HG02870 (cell line): Measurements from ENCODE around the gene SAMMSON.
A peak's percentile ranks its signal among the peaks of the same experiment; 100 is the strongest.

Experiments used
- ATAC-seq: cut with Tn5 transposase; IDR thresholded peaks from one replicate; pipeline ENCODE4 v1.9.1; 2021; ENCODE audit warnings: mild to moderate bottlenecking, moderate library complexity; ENCODE audit not compliant: unreplicated experiment

Gene SAMMSON

DNA sequence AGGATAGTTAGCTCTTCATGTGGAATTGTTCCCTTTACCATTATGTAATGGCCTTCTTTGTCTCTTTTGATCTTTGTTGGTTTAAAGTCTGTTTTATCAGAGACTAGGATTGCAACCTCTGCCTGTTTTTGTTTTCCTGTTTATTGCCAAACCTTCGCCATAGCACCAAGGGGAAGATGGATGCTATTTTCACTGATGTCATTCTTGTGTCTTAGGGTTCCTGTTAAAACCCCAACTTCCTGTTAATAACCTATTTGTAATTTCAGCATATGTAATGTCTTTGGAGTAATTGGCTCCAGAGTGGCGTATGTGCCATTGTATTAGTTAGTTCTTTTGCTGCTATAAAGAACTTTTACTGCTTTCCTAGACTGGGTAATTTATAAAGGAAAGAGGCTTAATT is 10.8 kb downstream of the SAMMSON start:
- no peak for ATAC-seq

GRCh38 chr3:70011582-70011981 is 12.0 kb downstream of the SAMMSON start:
- no peak for ATAC-seq

GRCh38 chr3:70020906-70021660 is 21.6 kb downstream of the SAMMSON start:
- no peak for ATAC-seq

- ATAC-seq, result no peak
These were observed 28.8 kb downstream of the SAMMSON start for GRCh38 chr3:70028361-70028760.

DNA sequence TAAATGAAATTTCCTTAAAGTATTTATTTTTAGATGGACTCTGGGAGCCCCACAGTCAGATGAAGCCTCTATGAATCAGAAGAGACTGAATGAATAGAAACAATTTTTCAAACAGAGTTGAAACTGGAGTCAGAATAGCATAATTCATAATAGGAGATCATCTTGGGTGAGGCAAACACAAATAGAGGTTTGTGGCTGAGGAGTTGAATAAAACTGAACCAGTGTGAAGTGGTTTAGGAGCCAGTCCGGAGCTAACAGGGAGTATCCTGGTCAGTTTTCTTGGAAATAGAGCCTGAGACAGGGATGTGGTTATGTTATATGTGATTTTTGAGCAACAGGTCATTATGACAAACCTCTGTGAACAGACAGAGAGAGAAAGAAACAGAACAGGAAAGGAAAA is 39.2 kb downstream of the SAMMSON start:
- ATAC-seq, result no peak

DNA sequence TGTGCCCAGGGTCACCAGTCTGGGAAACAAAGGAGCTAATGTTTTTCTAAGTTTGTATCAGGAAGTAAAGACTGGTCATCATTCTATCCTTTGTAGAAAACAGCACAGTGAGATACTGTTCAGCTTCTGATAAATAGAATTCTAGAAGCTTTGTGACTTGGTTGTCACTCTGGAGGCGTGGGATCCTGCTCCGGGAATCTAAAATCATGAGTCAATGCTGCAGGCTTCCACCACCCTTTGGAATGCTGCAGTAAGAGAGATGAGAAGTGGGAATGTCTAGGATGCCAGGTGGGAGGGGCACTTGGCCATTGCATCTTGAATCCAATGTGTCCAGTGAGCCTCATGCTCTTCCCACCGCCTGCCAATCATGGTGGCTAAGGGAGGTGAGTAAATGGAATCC is 40.9 kb downstream of the SAMMSON start:
- ATAC-seq, result no peak

DNA sequence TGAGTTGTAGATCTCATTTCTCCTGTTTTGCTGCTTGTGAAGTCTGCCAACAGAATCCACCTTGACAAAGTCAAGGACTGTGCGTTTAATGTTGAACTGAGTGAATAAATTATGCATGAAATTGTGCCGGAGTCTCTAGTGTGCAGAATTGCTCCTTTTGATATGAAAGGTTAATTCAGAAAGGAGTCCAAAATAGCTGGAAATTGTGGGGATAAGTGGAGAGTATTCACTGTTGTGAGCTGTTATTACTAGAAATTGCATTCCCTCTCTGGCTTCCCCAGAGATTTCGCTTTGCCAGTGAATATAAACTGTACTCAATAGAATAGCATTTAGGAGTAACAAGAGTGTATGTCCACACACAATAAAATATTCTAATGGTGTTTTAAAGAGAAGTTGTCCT is 43.1 kb downstream of the SAMMSON start:
- no peak for ATAC-seq

- no peak for ATAC-seq
These were observed 50.2 kb downstream of the SAMMSON start for GRCh38 chr3:70049761-70050160.

GRCh38 chr3:70053293-70053692 is 53.8 kb downstream of the SAMMSON start:
- ATAC-seq, result peak; percentile 41

DNA sequence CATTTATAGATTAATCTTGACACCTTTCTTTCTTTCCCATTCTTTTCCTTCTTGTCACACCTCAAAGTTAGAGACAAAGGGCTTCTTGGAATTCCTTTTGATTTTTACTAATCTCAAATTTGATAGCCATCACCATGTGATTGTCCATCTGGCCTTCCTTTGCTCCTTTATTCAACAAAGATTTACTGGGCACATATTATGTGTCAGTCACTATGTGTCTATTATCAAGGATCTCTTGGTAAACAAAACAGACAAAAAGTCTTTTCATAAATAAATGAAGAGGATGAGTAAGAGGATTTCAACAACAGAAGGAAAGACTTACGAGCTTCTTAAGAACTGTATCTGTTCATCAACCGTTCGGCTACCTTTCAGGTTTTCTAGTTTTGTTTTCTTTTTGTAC is 56.5 kb downstream of the SAMMSON start:
- ATAC-seq, result no peak

DNA sequence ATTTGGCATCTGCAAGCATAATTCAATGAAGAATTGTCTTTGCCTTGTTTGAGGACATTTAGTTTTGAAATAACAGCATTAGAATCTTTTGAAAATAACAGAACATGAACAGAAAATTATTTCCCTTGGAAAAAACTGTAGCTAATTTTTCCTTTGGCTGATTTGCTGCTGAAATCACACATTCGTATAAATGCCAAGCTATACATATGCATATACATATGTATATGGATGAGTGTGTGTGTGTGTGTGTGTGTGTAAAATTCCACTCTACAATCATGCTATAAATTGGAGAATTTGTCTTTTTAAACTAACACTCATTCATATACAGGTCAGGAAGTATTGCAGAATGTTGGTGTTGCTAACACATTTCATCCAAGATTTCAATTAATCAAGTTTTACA is 57.9 kb downstream of the SAMMSON start:
- no peak for ATAC-seq

- ATAC-seq, result no peak
These were observed 61.6 kb downstream of the SAMMSON start for GRCh38 chr3:70061096-70061495.

GRCh38 chr3:70064194-70064779 is 64.8 kb downstream of the SAMMSON start:
- ATAC-seq, result no peak

GRCh38 chr3:70065696-70066253 is 66.2 kb downstream of the SAMMSON start:
- ATAC-seq, result no peak

GRCh38 chr3:70067860-70068521 is 68.5 kb downstream of the SAMMSON start:
- no peak for ATAC-seq

DNA sequence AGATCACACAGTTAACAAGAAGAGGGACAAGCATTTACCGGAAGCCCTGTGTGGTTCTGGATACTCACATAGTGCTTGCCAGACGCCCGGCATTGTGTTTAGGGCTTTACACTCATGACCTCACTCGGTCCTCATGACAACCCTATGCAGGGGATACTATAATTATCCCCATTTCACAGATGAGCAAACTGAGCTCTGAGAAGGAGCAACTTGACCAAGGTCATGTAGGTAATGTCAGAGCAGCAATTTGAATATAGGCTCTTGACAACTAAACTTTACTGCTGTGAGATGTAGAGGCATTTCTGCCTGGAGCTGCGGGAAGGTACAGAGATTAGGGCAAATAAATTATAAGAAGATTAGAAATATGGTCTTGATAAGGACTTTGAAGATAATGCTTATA is 70.0 kb downstream of the SAMMSON start:
- ATAC-seq, result no peak

GRCh38 chr3:70071138-70071537 is 71.6 kb downstream of the SAMMSON start:
- ATAC-seq, result no peak

DNA sequence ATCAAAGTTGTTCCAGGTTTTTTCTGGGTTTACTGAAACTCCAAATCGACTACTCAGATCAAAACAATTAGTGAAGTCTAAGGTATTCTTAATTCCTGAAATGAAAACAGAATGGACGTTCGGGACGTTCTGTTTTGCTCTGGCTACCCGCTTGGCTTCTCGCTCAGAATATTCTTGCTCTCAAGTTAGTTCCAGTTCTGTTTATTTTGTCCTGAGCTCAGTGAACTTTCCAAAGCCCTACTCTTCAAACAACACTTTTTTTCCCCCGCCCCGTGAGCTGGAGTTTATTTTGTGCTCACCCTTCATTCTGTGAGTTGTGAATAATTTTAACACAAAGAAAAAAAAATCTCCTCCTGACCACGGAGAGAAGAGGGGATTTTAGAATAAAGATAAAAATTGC is 72.6 kb downstream of the SAMMSON start:
- ATAC-seq, result no peak

DNA sequence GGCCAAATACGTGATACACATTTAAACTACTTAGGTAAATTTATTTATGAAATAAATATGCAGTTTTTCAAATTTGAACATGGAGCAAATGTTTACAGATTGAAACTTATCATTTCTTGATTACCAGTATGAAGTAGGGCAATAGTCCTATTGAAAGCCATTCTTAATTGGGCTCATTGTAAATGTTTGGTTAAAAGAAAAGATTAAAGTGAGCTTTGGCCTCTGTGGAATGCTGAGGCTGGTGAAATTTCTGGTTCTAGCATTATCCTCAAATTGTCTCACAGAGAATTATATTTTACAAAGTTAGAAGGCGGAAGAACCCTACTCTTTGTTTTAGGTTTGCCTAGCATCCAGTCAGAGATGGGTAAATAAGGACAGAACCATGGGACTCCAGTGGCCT is 73.2 kb downstream of the SAMMSON start:
- no peak for ATAC-seq

DNA sequence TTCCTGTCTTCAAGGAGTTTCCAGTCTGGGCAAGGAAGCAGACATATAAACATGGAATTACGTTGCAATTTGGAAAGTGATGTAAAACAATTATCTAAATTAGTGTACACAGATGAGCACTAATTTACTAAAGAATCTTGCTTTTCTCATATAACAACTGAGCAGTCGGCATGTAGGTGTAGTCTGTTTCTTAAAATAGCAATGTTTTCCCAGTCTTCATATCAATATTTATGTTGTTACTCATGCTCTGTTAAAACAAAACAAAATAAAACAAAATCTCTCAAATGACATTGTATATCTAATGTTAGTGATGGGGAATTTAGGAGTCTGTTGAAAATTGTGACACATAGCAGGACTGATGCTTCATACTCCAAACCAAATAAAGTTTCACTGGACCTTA is 75.6 kb downstream of the SAMMSON start:
- no peak for ATAC-seq

GRCh38 chr3:70076396-70076795 is 76.9 kb downstream of the SAMMSON start:
- ATAC-seq, result no peak

GRCh38 chr3:70078778-70079177 is 79.2 kb downstream of the SAMMSON start:
- ATAC-seq, result no peak
